ENCODE measurements around the gene TRAPPC6A.
"Not testable (repeated sequence)": the region's sequence is repeated elsewhere in the genome, so short reads cannot be mapped to it uniquely, and the experiment has no call there.

The TRAPPC6A gene

GRCh38 chr19:45126654-45127053 lies 51.4 kb downstream of the TRAPPC6A start:
- peaks cover 13% of the 10 kb centered on the region for H3K79me2 ChIP-seq (ENCODE audit: control insufficient read depth, insufficient read depth, low read length, unreplicated experiment)

GRCh38 chr19:45125975-45126493 lies 52.0 kb downstream of the TRAPPC6A start:
- Histone ChIP-seq H3K79me2 (ENCODE audit: control insufficient read depth, insufficient read depth, low read length, unreplicated experiment) (peaks cover 13% of the 10 kb centered on the region), H2AFZ (ENCODE audit: low read length, unreplicated experiment) (no peak overlapping the region), H3K4me3 (ENCODE audit: low read depth, low read length) (no peak overlapping the region), H3K27ac (ENCODE audit: low read depth, low read length) (no peak overlapping the region), H3K36me3 (ENCODE audit: insufficient read depth, low read length) (no peaks in the 10 kb centered on the region), H3K4me1 (ENCODE audit: control insufficient read depth, insufficient read depth, low read length, unreplicated experiment) (no peaks in the 10 kb centered on the region), H3K27me3 (ENCODE audit: insufficient read depth, low read length) (no peaks in the 10 kb centered on the region)

More at GRCh38 chr19:45126654-45127053, 51.4 kb downstream of the TRAPPC6A start:
- H3K4me1 ChIP-seq (ENCODE audit: control insufficient read depth, insufficient read depth, low read length, unreplicated experiment) = no peaks in the 10 kb centered on the region
- no peak overlapping the region for H2AFZ ChIP-seq (ENCODE audit: low read length, unreplicated experiment)
- H3K27me3 ChIP-seq (ENCODE audit: insufficient read depth, low read length) = no peaks in the 10 kb centered on the region
- H3K27ac ChIP-seq (ENCODE audit: low read depth, low read length) = no peak overlapping the region
- no peaks in the 10 kb centered on the region for H3K36me3 ChIP-seq (ENCODE audit: insufficient read depth, low read length)
- H3K4me3 ChIP-seq (ENCODE audit: low read depth, low read length) = no peak overlapping the region

GRCh38 chr19:45125360-45125759 lies 52.7 kb downstream of the TRAPPC6A start:
- Histone ChIP-seq H3K27me3 (ENCODE audit: insufficient read depth, low read length) (no peaks in the 10 kb centered on the region), H3K4me1 (ENCODE audit: control insufficient read depth, insufficient read depth, low read length, unreplicated experiment) (no peaks in the 10 kb centered on the region), H3K27ac (ENCODE audit: low read depth, low read length) (no peak overlapping the region), H3K79me2 (ENCODE audit: control insufficient read depth, insufficient read depth, low read length, unreplicated experiment) (peaks cover 13% of the 10 kb centered on the region), H2AFZ (ENCODE audit: low read length, unreplicated experiment) (no peak overlapping the region), H3K4me3 (ENCODE audit: low read depth, low read length) (no peak overlapping the region), H3K36me3 (ENCODE audit: insufficient read depth, low read length) (no peaks in the 10 kb centered on the region)

- no peak overlapping the region for H3K4me3 ChIP-seq (ENCODE audit: low read depth, low read length)
- H2AFZ ChIP-seq (ENCODE audit: low read length, unreplicated experiment) = no peak overlapping the region
- H3K36me3 ChIP-seq (ENCODE audit: insufficient read depth, low read length) = no peaks in the 10 kb centered on the region
- H3K79me2 ChIP-seq (ENCODE audit: control insufficient read depth, insufficient read depth, low read length, unreplicated experiment) = peaks cover 13% of the 10 kb centered on the region
- H3K27ac ChIP-seq (ENCODE audit: low read depth, low read length) = no peak overlapping the region
- no peaks in the 10 kb centered on the region for H3K4me1 ChIP-seq (ENCODE audit: control insufficient read depth, insufficient read depth, low read length, unreplicated experiment)
- no peaks in the 10 kb centered on the region for H3K27me3 ChIP-seq (ENCODE audit: insufficient read depth, low read length)
Measured at GRCh38 chr19:45124021-45124420, 54.0 kb downstream of the TRAPPC6A start.

GRCh38 chr19:45123440-45123850 lies 54.6 kb downstream of the TRAPPC6A start:
- H3K27me3 ChIP-seq (ENCODE audit: insufficient read depth, low read length) = no peaks in the 10 kb centered on the region
- no peaks in the 10 kb centered on the region for H3K4me1 ChIP-seq (ENCODE audit: control insufficient read depth, insufficient read depth, low read length, unreplicated experiment)
- H2AFZ ChIP-seq (ENCODE audit: low read length, unreplicated experiment) = no peak overlapping the region
- H3K27ac ChIP-seq (ENCODE audit: low read depth, low read length) = no peak overlapping the region
- no peaks in the 10 kb centered on the region for H3K36me3 ChIP-seq (ENCODE audit: insufficient read depth, low read length)
- peaks cover 14% of the 10 kb centered on the region for H3K79me2 ChIP-seq (ENCODE audit: control insufficient read depth, insufficient read depth, low read length, unreplicated experiment)
- no peak overlapping the region for H3K4me3 ChIP-seq (ENCODE audit: low read depth, low read length)

- H3K79me2 ChIP-seq (ENCODE audit: control insufficient read depth, insufficient read depth, low read length, unreplicated experiment) = peaks cover 14% of the 10 kb centered on the region
- H3K27me3 ChIP-seq (ENCODE audit: insufficient read depth, low read length) = no peaks in the 10 kb centered on the region
- H2AFZ ChIP-seq (ENCODE audit: low read length, unreplicated experiment) = no peak overlapping the region
- no peaks in the 10 kb centered on the region for H3K36me3 ChIP-seq (ENCODE audit: insufficient read depth, low read length)
- H3K27ac ChIP-seq (ENCODE audit: low read depth, low read length) = no peak overlapping the region
- no peaks in the 10 kb centered on the region for H3K4me1 ChIP-seq (ENCODE audit: control insufficient read depth, insufficient read depth, low read length, unreplicated experiment)
- H3K4me3 ChIP-seq (ENCODE audit: low read depth, low read length) = no peak overlapping the region
Measured at GRCh38 chr19:45122832-45123231, 55.2 kb downstream of the TRAPPC6A start.

- Histone ChIP-seq H3K36me3 (ENCODE audit: insufficient read depth, low read length) (no peaks in the 10 kb centered on the region), H3K4me1 (ENCODE audit: control insufficient read depth, insufficient read depth, low read length, unreplicated experiment) (no peaks in the 10 kb centered on the region), H2AFZ (ENCODE audit: low read length, unreplicated experiment) (no peak overlapping the region), H3K27ac (ENCODE audit: low read depth, low read length) (no peak overlapping the region), H3K79me2 (ENCODE audit: control insufficient read depth, insufficient read depth, low read length, unreplicated experiment) (peaks cover 14% of the 10 kb centered on the region), H3K27me3 (ENCODE audit: insufficient read depth, low read length) (no peaks in the 10 kb centered on the region), H3K4me3 (ENCODE audit: low read depth, low read length) (no peak overlapping the region)
Measured at GRCh38 chr19:45121827-45122345, 56.2 kb downstream of the TRAPPC6A start.

- H3K36me3 ChIP-seq (ENCODE audit: insufficient read depth, low read length) = no peaks in the 10 kb centered on the region
- no peaks in the 10 kb centered on the region for H3K4me1 ChIP-seq (ENCODE audit: control insufficient read depth, insufficient read depth, low read length, unreplicated experiment)
- H3K27ac ChIP-seq (ENCODE audit: low read depth, low read length) = no peak overlapping the region
- H3K4me3 ChIP-seq (ENCODE audit: low read depth, low read length) = no peak overlapping the region
- H3K27me3 ChIP-seq (ENCODE audit: insufficient read depth, low read length) = no peaks in the 10 kb centered on the region
- H3K79me2 ChIP-seq (ENCODE audit: control insufficient read depth, insufficient read depth, low read length, unreplicated experiment) = peaks cover 14% of the 10 kb centered on the region
- H2AFZ ChIP-seq (ENCODE audit: low read length, unreplicated experiment) = no peak overlapping the region
Measured at GRCh38 chr19:45119582-45119981, 58.5 kb downstream of the TRAPPC6A start.

GRCh38 chr19:45118591-45119355 lies 59.3 kb downstream of the TRAPPC6A start:
- not testable (repeated sequence) for H3K4me3 ChIP-seq (ENCODE audit: low read depth, low read length); H3K36me3 ChIP-seq (ENCODE audit: insufficient read depth, low read length); H3K27me3 ChIP-seq (ENCODE audit: insufficient read depth, low read length); H2AFZ ChIP-seq (ENCODE audit: low read length, unreplicated experiment); H3K4me1 ChIP-seq (ENCODE audit: control insufficient read depth, insufficient read depth, low read length, unreplicated experiment); H3K27ac ChIP-seq (ENCODE audit: low read depth, low read length)
- peaks cover 20% of the 10 kb centered on the region for H3K79me2 ChIP-seq (ENCODE audit: control insufficient read depth, insufficient read depth, low read length, unreplicated experiment)

- Histone ChIP-seq H3K27ac (ENCODE audit: low read depth, low read length) (no peak overlapping the region), H3K79me2 (ENCODE audit: control insufficient read depth, insufficient read depth, low read length, unreplicated experiment) (peaks cover 20% of the 10 kb centered on the region), H3K4me3 (ENCODE audit: low read depth, low read length) (no peak overlapping the region)
Measured at GRCh38 chr19:45118106-45118505, 59.9 kb downstream of the TRAPPC6A start.

GRCh38 chr19:45117671-45118070 lies 60.4 kb downstream of the TRAPPC6A start:
- Histone ChIP-seq H2AFZ (ENCODE audit: low read length, unreplicated experiment) (no peak overlapping the region), H3K27me3 (ENCODE audit: insufficient read depth, low read length) (no peaks in the 10 kb centered on the region), H3K27ac (ENCODE audit: low read depth, low read length) (no peak overlapping the region), H3K4me3 (ENCODE audit: low read depth, low read length) (no peak overlapping the region), H3K79me2 (ENCODE audit: control insufficient read depth, insufficient read depth, low read length, unreplicated experiment) (peaks cover 20% of the 10 kb centered on the region), H3K4me1 (ENCODE audit: control insufficient read depth, insufficient read depth, low read length, unreplicated experiment) (no peaks in the 10 kb centered on the region), H3K36me3 (ENCODE audit: insufficient read depth, low read length) (no peaks in the 10 kb centered on the region)

More at GRCh38 chr19:45118106-45118505, 59.9 kb downstream of the TRAPPC6A start:
- Histone ChIP-seq H3K4me1 (ENCODE audit: control insufficient read depth, insufficient read depth, low read length, unreplicated experiment) (no peaks in the 10 kb centered on the region), H2AFZ (ENCODE audit: low read length, unreplicated experiment) (no peak overlapping the region), H3K36me3 (ENCODE audit: insufficient read depth, low read length) (no peaks in the 10 kb centered on the region), H3K27me3 (ENCODE audit: insufficient read depth, low read length) (no peaks in the 10 kb centered on the region)
